Endothelial cell of umbilical vein (primary cell): ENCODE measurements around the gene FANCC. TPM values are rescaled to one million over a fixed set of nuclear protein-coding genes. Genes with fewer than 3 reads are reported as not detected.

ENCODE experiments used
- BruUV-seq: library from RNA; stranded (reverse); fragments of 400-500 nt; replicated peaks from 2 replicates; lab custom pipeline; 2021; lab: Mats Ljungman, UMichigan
- CTCF ChIA-PET: fragments of 300-600, 350-600 bp; sonication (Branson Sonifier 250); formaldehyde crosslinking; loops from one replicate; lab custom pipeline; 2021; ENCODE audit warnings: antibody characterized with exemption, inconsistent platforms; lab: Charles Lee
- POLR2A ChIA-PET: fragments of 300-600, 350-600 bp; sonication (Branson Sonifier 250); formaldehyde crosslinking; loops from one replicate; lab custom pipeline; 2021; ENCODE audit warnings: antibody characterized with exemption, inconsistent platforms; lab: Charles Lee
- DNase-seq: peaks from one replicate; pipeline ENCODE4 v3.0.0-alpha.2; 2011; ENCODE audit warnings: low read depth, low spot score
- FAIRE-seq: peaks from 2 replicates; lab custom pipeline; 2011; peaks lifted over from hg19 to GRCh38; lab: Jason Lieb, UNC
- H2AFZ ChIP-seq: 2 replicates; pipeline ENCODE4 v1.6.0; 2012; ENCODE audit warnings: low read depth, low read length, control low read depth, inconsistent platforms
- H3K27ac ChIP-seq: 2 replicates; pipeline ENCODE4 v1.5.1; 2011; ENCODE audit warnings: low read depth, mild to moderate bottlenecking, control low read depth, low read length, moderate library complexity; ENCODE audit not compliant: insufficient read depth
- H3K27me3 ChIP-seq, 2 experiments: 2 replicates each; pipeline versions ENCODE4 v1.6.0 to v1.6.1; 2011; ENCODE audit warnings: low read length in 2 of 2, mixed read lengths in 1 of 2; ENCODE audit not compliant: control insufficient read depth in 2 of 2, insufficient read depth in 2 of 2
- H3K36me3 ChIP-seq, 2 experiments: 2 replicates in 1 of 2; 3 replicates in 1 of 2; pipeline ENCODE4 v1.5.1; 2011; ENCODE audit warnings: low read length in 2 of 2, mild to moderate bottlenecking in 1 of 2, moderate library complexity in 1 of 2; ENCODE audit not compliant: control insufficient read depth in 2 of 2, insufficient read depth in 2 of 2; ENCODE audit errors: extremely low read depth in 1 of 2
- H3K4me1 ChIP-seq: 3 replicates; pipeline ENCODE4 v1.5.1; 2011; ENCODE audit warnings: mild to moderate bottlenecking, low read length; ENCODE audit not compliant: control insufficient read depth, insufficient read depth; ENCODE audit errors: extremely low read depth
- H3K4me2 ChIP-seq: 2 replicates; pipeline ENCODE4 v1.6.1; 2011; ENCODE audit warnings: low read length, control low read depth, mixed read lengths; ENCODE audit not compliant: insufficient read depth
- H3K4me3 ChIP-seq, 3 experiments: fragments of 200-600 bp in 1 of 3; sonication (generic), shearing (Covaris generic) in 1 of 3; replicated peaks in 1 of 3; 2 replicates each; pipeline ENCODE4 v1.5.1; 2011 to 2016; ENCODE audit warnings: control low read depth in 3 of 3, low read length in 3 of 3, mild to moderate bottlenecking in 2 of 3, inconsistent platforms in 1 of 3, low read depth in 1 of 3, moderate library complexity in 1 of 3; ENCODE audit not compliant: insufficient read depth in 1 of 3
- H3K79me2 ChIP-seq: 2 replicates; pipeline ENCODE4 v1.6.0; 2012; ENCODE audit warnings: low read length, inconsistent platforms; ENCODE audit not compliant: control insufficient read depth, insufficient read depth
- H3K9ac ChIP-seq: replicated peaks from 2 replicates; pipeline ENCODE3; 2011; ENCODE audit warnings: low read length, control low read depth; ENCODE audit not compliant: insufficient read depth; ENCODE audit errors: extremely low read depth
- H3K9me1 ChIP-seq: replicated peaks from 3 replicates; pipeline ENCODE4 v1.6.0; 2011; ENCODE audit warnings: mild to moderate bottlenecking, low read length; ENCODE audit not compliant: control insufficient read depth, insufficient read depth; ENCODE audit errors: extremely low read depth
- H3K9me3 ChIP-seq: replicated peaks from 2 replicates; pipeline ENCODE4 v1.5.1; 2012; ENCODE audit warnings: low read length, inconsistent platforms; ENCODE audit not compliant: control insufficient read depth, insufficient read depth
- H4K20me1 ChIP-seq: replicated peaks from 2 replicates; pipeline ENCODE3; 2011; ENCODE audit warnings: mild to moderate bottlenecking, low read length; ENCODE audit not compliant: control insufficient read depth, insufficient read depth; ENCODE audit errors: extremely low read depth
- CTCF ChIP-seq, 2 donors: IDR thresholded peaks; 1 replicate in 1 of 2; 2 replicates in 1 of 2; pipeline ENCODE4 v1.5.1; 2011; ENCODE audit warnings: low read length in 2 of 2, mild to moderate bottlenecking in 2 of 2, moderate library complexity in 2 of 2, control low read depth in 1 of 2, inconsistent platforms in 1 of 2, low read depth in 1 of 2; ENCODE audit not compliant: insufficient read depth in 1 of 2; ENCODE audit errors: extremely low read depth in 1 of 2
- EZH2 ChIP-seq: IDR thresholded peaks from 2 replicates; pipeline ENCODE4 v1.6.1; 2012; ENCODE audit warnings: borderline replicate concordance, low read depth, mild to moderate bottlenecking, moderate library complexity, low read length, inconsistent platforms; ENCODE audit not compliant: severe bottlenecking
- FOS ChIP-seq: IDR thresholded peaks from 2 replicates; pipeline ENCODE4 v1.6.1; 2011; ENCODE audit warnings: mild to moderate bottlenecking, low read length, moderate library complexity, borderline replicate concordance; ENCODE audit not compliant: insufficient read depth
- GATA2 ChIP-seq: IDR thresholded peaks from 2 replicates; pipeline ENCODE4 v1.7.0; 2011; ENCODE audit warnings: low read depth, mild to moderate bottlenecking, moderate library complexity, mixed read lengths, low read length; ENCODE audit not compliant: insufficient read length, insufficient read depth
- JUN ChIP-seq: IDR thresholded peaks from 2 replicates; pipeline ENCODE4 v1.6.1; 2011; ENCODE audit warnings: borderline replicate concordance, low read depth; ENCODE audit not compliant: insufficient read length, insufficient read depth
- MAX ChIP-seq: IDR thresholded peaks from 2 replicates; pipeline ENCODE4 v1.6.1; 2011; ENCODE audit not compliant: insufficient read depth, insufficient read length
- MYC ChIP-seq: IDR thresholded peaks from one replicate; pipeline ENCODE4 v1.6.1; 2011; ENCODE audit warnings: mild to moderate bottlenecking, low read depth, low read length
- POLR2A ChIP-seq: IDR thresholded peaks from 2 replicates; pipeline ENCODE4 v1.6.1; 2012; ENCODE audit warnings: low read depth, mild to moderate bottlenecking, control low read depth, low read length
- POLR2AphosphoS5 ChIP-seq: IDR thresholded peaks from 2 replicates; pipeline ENCODE4 v1.6.1; 2012; ENCODE audit warnings: low read depth, mild to moderate bottlenecking, control low read depth, low read length, moderate library complexity; ENCODE audit not compliant: insufficient read depth
- dilution Hi-C: fragments of 300-500 bp; cut with MboI; formaldehyde crosslinking; loops from one replicate; pipeline ENCODE4 v1.15.0; 2019; ENCODE audit warnings: low sequenced_read_pairs; ENCODE audit not compliant: extremely low pct_ligation_motif_present
- intact Hi-C: fragments of 100-400 bp; cut with micrococcal nuclease; formaldehyde crosslinking; loops from one replicate; pipeline ENCODE4 v1.10.0; 2022
- polyA plus RNA-seq, 4 experiments: library from polyadenylated mRNA; depleted of rRNA in 3 of 4; stranded (reverse) in 3 of 4; unstranded in 1 of 4; fragments of >200 nt; gene quantifications; 2 replicates each; pipeline versions ENCODE4 v1.2.1 to v1.2.3, GENCODE V29; 2011 to 2012; ENCODE audit warnings: missing spikeins in 1 of 4
- total RNA-seq: library from RNA; stranded (reverse); gene quantifications from 2 replicates; pipeline ENCODE4 v1.2.3, GENCODE V29; 2021

Gene FANCC
- total and polyA plus RNA-seq, 2 donors (not counting 3 experiments of a cell fraction or from before 2014, with no cell fraction given), result 5.7 to 13.1 TPM

DNA sequence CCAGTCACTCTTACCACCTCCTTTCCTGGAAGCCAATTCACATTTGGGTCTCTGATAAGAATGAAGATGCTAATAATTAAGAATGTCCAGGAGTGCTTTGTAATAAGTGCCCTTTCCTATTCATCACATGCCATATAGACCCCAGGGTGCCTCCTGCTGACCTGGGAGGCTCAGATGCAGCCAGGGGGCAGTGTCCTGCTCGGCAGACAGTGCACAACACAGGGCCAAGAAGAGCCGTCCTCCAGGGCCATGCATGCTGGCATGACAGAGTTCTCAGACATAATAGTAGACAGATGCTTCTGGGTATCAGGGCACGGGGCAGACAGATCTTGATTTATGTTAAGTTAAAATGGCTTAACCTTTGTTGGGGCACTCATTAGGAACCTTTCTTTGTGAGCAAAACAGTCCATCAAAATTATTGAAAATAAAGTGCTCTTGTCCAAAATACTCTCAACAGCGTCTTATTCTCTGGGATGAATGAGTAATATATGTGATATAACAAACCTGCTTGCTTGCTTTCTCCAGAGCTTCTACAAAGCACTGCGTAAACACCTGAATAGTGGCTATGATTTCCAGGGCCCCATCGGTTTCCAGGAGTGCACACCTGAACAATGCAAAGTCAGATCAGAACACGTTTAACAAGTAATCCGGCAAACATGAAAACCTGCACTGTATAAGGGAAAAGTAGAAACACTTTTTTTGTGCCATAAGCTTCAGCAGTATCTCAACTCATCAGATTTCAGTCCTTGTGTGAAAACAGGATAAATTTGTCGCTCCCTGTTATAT, 192.7 kb downstream of the FANCC start:
- intact Hi-C loops, result loop anchor here (1.0 kb wide), 1 partner anchor 29 kb away; no protein-coding TSS in a partner anchor
- no peak for FAIRE-seq
- dilution Hi-C loops, result loop anchor here (25.0 kb wide), 1 partner anchor 462 kb away; no protein-coding TSS in a partner anchor
- H3K9me1 ChIP-seq, result no peaks in the 10 kb centered on the region
- TF ChIP-seq CTCF (IDR thresholded peaks at IDR 0.05; ENCODE audit: extremely low read depth in 1 of 2, insufficient read depth in 1 of 2, low read depth in 1 of 2, low read length in 2 of 2) (peak in 1 of 2 donors; percentile 9), JUN (no peak)
- no peak for DNase-seq
- no peaks in the 10 kb centered on the region for H3K27me3 ChIP-seq
- no TSS peak for BruUV-seq
- no peak overlapping the region for H3K4me3 ChIP-seq
- H4K20me1 ChIP-seq, result no peaks in the 10 kb centered on the region
- ChIA-PET POLR2A (no interaction called here), CTCF (interaction anchor here (1.0 to 13.7 kb wide), 8 partner anchors 8 to 455 kb away, joined by 3 to 707 read pairs (median 26); no protein-coding TSS in a partner anchor)
- no peaks in the 10 kb centered on the region for H3K79me2 ChIP-seq
- no peak overlapping the region for H3K27ac ChIP-seq
- no peak overlapping the region for H3K9ac ChIP-seq
- H3K36me3 ChIP-seq, result no peaks in the 10 kb centered on the region
- H3K4me2 ChIP-seq, result no peak overlapping the region
- H2AFZ ChIP-seq, result no peak overlapping the region
- H3K4me1 ChIP-seq, result no peaks in the 10 kb centered on the region
- no peaks in the 10 kb centered on the region for H3K9me3 ChIP-seq

- no peak overlapping the region for H3K4me2 ChIP-seq
- no peak for TF ChIP-seq POLR2A
- no peak for TF ChIP-seq FOS
- TF ChIP-seq GATA2, result no peak
- TF ChIP-seq POLR2AphosphoS5, result no peak
- no peak for TF ChIP-seq JUN
- TF ChIP-seq MYC, result no peak
- no peak for TF ChIP-seq CTCF (IDR thresholded peaks at IDR 0.05; ENCODE audit: extremely low read depth in 1 of 2, insufficient read depth in 1 of 2, low read depth in 1 of 2, low read length in 2 of 2)
- no peak for TF ChIP-seq EZH2
- no peak for TF ChIP-seq MAX
- H2AFZ ChIP-seq, result no peak overlapping the region
- dilution Hi-C loops, result no loop called here
- H4K20me1 ChIP-seq, result no peaks in the 10 kb centered on the region
- FAIRE-seq (no peak), DNase-seq (no peak)
- H3K79me2 ChIP-seq, result no peaks in the 10 kb centered on the region
- no peaks in the 10 kb centered on the region for H3K9me3 ChIP-seq
- ChIA-PET POLR2A (no interaction called here), CTCF (interaction anchor here (0.7 to 1.1 kb wide), 3 partner anchors 113 to 452 kb away, joined by 3 to 4 read pairs (median 3); no protein-coding TSS in a partner anchor)
- intact Hi-C loops, result no loop called here
- no peak overlapping the region for H3K27ac ChIP-seq
- H3K4me3 ChIP-seq, result no peak overlapping the region
- H3K36me3 ChIP-seq, result no peaks in the 10 kb centered on the region
- H3K27me3 ChIP-seq, result no peaks in the 10 kb centered on the region
- BruUV-seq, result no TSS peak
- H3K9me1 ChIP-seq, result no peaks in the 10 kb centered on the region
- H3K9ac ChIP-seq, result no peak overlapping the region
- no peaks in the 10 kb centered on the region for H3K4me1 ChIP-seq
Observed at GRCh38 chr9:95120781-95121370, 196.6 kb downstream of the FANCC start.
